GM21529 (cell line): ENCODE results near the gene CMC4.

Experiments used
- ATAC-seq: cut with Tn5 transposase; IDR thresholded peaks from one replicate; pipeline ENCODE4 v1.9.1; 2021; ENCODE audit not compliant: unreplicated experiment

The CMC4 gene

GRCh38 chrX:155070975-155071693 lies at the start of gene CMC4, which contains the start of the genes BRCC3 and MTCP1:
TSS of gene CMC4 (minus strand) at chrX:155071136. CDS start at chrX:155064023, 7,113 bp downstream.
TSS of gene BRCC3 (plus strand) at chrX:155071508. CDS start at chrX:155071528, 20 bp downstream.
TSS of gene MTCP1 (minus strand) at chrX:155071136. CDS start at chrX:155066010, 5,126 bp downstream.
- peak; percentile 85 for ATAC-seq

- ATAC-seq, result no peak
Measured at GRCh38 chrX:155115174-155115819, 44.4 kb upstream of the CMC4 start.

- no peak for ATAC-seq
Measured at GRCh38 chrX:155113097-155113496, 42.2 kb upstream of the CMC4 start.

GRCh38 chrX:155112171-155112570 lies 41.2 kb upstream of the CMC4 start:
- no peak for ATAC-seq

- ATAC-seq, result no peak
Measured at GRCh38 chrX:155108427-155108826, 37.5 kb upstream of the CMC4 start.

GRCh38 chrX:155105919-155106318 lies 35.0 kb upstream of the CMC4 start:
- no peak for ATAC-seq

GRCh38 chrX:155094468-155095061 lies 23.6 kb upstream of the CMC4 start:
- ATAC-seq, result peak; percentile 57

- no peak for ATAC-seq
Measured at GRCh38 chrX:155086961-155087735, 16.2 kb upstream of the CMC4 start.

- no peak for ATAC-seq
Measured at GRCh38 chrX:155086202-155086840, 15.4 kb upstream of the CMC4 start.

- peak; percentile 15 for ATAC-seq
Measured at GRCh38 chrX:155071694-155072280, 851 bp upstream of the CMC4 start.

GRCh38 chrX:155070663-155070974 lies 317 bp downstream of the CMC4 start:
- peak; percentile 21 for ATAC-seq

GRCh38 chrX:155070038-155070437 lies 898 bp downstream of the CMC4 start:
- no peak for ATAC-seq

- no peak for ATAC-seq
Measured at GRCh38 chrX:155069414-155069813, 1.5 kb downstream of the CMC4 start.

- no peak for ATAC-seq
Measured at GRCh38 chrX:155068165-155068564, 2.8 kb downstream of the CMC4 start.

- ATAC-seq, result no peak
Measured at GRCh38 chrX:155065035-155065734, 5.8 kb downstream of the CMC4 start.

- no peak for ATAC-seq
Measured at GRCh38 chrX:155061760-155062159, 9.2 kb downstream of the CMC4 start.

- peak; percentile 89 for ATAC-seq
Measured at GRCh38 chrX:155056877-155057792, 13.8 kb downstream of the CMC4 start.

- ATAC-seq, result no peak
Measured at GRCh38 chrX:155056471-155056870, 14.5 kb downstream of the CMC4 start.

- ATAC-seq, result no peak
Measured at GRCh38 chrX:155055494-155055893, 15.4 kb downstream of the CMC4 start.
